K562 (cell line): Measurements from ENCODE around the gene RPE65. TPM values are rescaled to one million over a fixed set of nuclear protein-coding genes. Genes with fewer than 3 reads are reported as not detected.

Source experiments
- polyA plus RNA-seq, 8 experiments: library from polyadenylated mRNA; depleted of rRNA in 4 of 8; stranded (reverse) in 5 of 8; unstranded in 3 of 8; fragments of >200 nt; fragmentation: Nextera tagmentation in 2 of 8; fragmentation: Illumina TruSeq in 1 of 8; extraction: Ambion mirVana in 2 of 8; extraction: Trizol in 1 of 8; gene quantifications; 2 replicates each; pipeline versions ENCODE4 v1.2.1 to v1.2.3, GENCODE V29; 2011 to 2014; ENCODE audit warnings: inconsistent platforms in 1 of 8, missing spikeins in 1 of 8
- total RNA-seq, 7 experiments: library from RNA; depleted of rRNA in 6 of 7; stranded (reverse); fragments of >200 nt in 6 of 7; fragmentation: Illumina TruSeq in 2 of 7; extraction: Trizol in 2 of 7; gene quantifications; 2 replicates each; pipeline versions ENCODE4 v1.2.1 to v1.2.3, GENCODE V29; 2011 to 2021; ENCODE audit warnings: low replicate concordance in 1 of 7
- TF ChIP-seq, protein P1 (sequence below): fragments of 200-600 bp; sonication (generic); IDR thresholded peaks from one replicate; pipeline ENCODE4 v1.6.1; 2012; ENCODE audit warnings: mild to moderate bottlenecking, low read depth, low read length, inconsistent platforms

The RPE65 gene
- total and polyA plus RNA-seq, 9 of the 15 experiments (the other 6 are each of a cell fraction or from before 2014, with no cell fraction given), result 0.14 TPM; not detected in 8

DNA sequence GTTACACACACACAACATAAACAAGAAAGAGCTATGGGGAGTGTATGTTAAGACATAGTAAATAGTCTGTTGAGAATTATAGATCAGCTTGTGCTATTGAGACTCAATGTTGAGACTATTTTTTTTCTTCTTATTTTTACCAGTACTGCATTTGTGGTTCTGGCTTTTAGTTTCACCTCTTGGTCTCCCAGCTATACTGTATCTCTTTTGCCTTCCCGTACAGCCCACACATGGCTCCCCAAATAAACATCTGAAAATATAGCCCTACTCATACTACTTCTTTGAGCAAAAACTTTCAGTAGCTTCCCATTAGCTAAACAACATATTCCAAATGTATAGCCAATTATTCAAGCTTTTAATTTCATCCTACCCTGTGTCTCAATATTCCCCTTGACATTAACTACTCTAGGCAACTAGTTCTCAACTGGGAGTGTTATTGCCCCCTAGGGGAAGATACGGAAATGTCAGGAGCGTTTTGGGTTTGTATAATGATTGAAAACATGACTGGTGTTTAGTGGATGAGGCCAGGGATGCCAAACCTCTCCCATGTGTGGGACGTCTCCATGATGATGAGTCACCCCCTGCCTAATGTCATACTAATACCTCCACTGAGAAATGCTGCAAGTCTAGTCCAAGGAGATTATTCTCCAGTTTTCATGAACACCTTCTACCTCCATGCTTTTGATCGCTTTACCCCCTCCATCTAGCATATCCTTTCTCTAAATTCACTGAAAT lies 6.8 kb downstream of the RPE65 start (continued):
- TF ChIP-seq, protein P1, sequence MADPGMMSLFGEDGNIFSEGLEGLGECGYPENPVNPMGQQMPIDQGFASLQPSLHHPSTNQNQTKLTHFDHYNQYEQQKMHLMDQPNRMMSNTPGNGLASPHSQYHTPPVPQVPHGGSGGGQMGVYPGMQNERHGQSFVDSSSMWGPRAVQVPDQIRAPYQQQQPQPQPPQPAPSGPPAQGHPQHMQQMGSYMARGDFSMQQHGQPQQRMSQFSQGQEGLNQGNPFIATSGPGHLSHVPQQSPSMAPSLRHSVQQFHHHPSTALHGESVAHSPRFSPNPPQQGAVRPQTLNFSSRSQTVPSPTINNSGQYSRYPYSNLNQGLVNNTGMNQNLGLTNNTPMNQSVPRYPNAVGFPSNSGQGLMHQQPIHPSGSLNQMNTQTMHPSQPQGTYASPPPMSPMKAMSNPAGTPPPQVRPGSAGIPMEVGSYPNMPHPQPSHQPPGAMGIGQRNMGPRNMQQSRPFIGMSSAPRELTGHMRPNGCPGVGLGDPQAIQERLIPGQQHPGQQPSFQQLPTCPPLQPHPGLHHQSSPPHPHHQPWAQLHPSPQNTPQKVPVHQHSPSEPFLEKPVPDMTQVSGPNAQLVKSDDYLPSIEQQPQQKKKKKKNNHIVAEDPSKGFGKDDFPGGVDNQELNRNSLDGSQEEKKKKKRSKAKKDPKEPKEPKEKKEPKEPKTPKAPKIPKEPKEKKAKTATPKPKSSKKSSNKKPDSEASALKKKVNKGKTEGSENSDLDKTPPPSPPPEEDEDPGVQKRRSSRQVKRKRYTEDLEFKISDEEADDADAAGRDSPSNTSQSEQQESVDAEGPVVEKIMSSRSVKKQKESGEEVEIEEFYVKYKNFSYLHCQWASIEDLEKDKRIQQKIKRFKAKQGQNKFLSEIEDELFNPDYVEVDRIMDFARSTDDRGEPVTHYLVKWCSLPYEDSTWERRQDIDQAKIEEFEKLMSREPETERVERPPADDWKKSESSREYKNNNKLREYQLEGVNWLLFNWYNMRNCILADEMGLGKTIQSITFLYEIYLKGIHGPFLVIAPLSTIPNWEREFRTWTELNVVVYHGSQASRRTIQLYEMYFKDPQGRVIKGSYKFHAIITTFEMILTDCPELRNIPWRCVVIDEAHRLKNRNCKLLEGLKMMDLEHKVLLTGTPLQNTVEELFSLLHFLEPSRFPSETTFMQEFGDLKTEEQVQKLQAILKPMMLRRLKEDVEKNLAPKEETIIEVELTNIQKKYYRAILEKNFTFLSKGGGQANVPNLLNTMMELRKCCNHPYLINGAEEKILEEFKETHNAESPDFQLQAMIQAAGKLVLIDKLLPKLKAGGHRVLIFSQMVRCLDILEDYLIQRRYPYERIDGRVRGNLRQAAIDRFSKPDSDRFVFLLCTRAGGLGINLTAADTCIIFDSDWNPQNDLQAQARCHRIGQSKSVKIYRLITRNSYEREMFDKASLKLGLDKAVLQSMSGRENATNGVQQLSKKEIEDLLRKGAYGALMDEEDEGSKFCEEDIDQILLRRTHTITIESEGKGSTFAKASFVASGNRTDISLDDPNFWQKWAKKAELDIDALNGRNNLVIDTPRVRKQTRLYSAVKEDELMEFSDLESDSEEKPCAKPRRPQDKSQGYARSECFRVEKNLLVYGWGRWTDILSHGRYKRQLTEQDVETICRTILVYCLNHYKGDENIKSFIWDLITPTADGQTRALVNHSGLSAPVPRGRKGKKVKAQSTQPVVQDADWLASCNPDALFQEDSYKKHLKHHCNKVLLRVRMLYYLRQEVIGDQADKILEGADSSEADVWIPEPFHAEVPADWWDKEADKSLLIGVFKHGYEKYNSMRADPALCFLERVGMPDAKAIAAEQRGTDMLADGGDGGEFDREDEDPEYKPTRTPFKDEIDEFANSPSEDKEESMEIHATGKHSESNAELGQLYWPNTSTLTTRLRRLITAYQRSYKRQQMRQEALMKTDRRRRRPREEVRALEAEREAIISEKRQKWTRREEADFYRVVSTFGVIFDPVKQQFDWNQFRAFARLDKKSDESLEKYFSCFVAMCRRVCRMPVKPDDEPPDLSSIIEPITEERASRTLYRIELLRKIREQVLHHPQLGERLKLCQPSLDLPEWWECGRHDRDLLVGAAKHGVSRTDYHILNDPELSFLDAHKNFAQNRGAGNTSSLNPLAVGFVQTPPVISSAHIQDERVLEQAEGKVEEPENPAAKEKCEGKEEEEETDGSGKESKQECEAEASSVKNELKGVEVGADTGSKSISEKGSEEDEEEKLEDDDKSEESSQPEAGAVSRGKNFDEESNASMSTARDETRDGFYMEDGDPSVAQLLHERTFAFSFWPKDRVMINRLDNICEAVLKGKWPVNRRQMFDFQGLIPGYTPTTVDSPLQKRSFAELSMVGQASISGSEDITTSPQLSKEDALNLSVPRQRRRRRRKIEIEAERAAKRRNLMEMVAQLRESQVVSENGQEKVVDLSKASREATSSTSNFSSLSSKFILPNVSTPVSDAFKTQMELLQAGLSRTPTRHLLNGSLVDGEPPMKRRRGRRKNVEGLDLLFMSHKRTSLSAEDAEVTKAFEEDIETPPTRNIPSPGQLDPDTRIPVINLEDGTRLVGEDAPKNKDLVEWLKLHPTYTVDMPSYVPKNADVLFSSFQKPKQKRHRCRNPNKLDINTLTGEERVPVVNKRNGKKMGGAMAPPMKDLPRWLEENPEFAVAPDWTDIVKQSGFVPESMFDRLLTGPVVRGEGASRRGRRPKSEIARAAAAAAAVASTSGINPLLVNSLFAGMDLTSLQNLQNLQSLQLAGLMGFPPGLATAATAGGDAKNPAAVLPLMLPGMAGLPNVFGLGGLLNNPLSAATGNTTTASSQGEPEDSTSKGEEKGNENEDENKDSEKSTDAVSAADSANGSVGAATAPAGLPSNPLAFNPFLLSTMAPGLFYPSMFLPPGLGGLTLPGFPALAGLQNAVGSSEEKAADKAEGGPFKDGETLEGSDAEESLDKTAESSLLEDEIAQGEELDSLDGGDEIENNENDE, result no peak
- TF ChIP-seq, all 486 proteins: peak for 3
